Heart right ventricle (tissue), 16 donors: ENCODE measurements around the gene OGA. TPM values are rescaled to one million over a fixed set of nuclear protein-coding genes. Genes with fewer than 3 reads are reported as not detected.
A peak's percentile ranks its signal among the peaks of the same experiment; 100 is the strongest.

Source experiments
- ATAC-seq, 8 donors: fragments of 200-7000 bp; cut with Tn5 transposase; one replicate each; pipeline ENCODE4 v1.9.1; 2020; ENCODE audit warnings: mild to moderate bottlenecking in 8 of 8, moderate library complexity in 8 of 8, moderate number of reproducible peaks in 1 of 8
- DNase-seq, 2 donors: peaks; one replicate each; pipeline ENCODE4 v3.0.0-alpha.2; 2020
- H3K27ac ChIP-seq, 10 donors: fragments of 200-600 bp; sonication (generic) in 2 of 10; one replicate each; pipeline versions ENCODE4 v1.5.0 to v1.8.0; 2020 to 2022; ENCODE audit warnings: mild to moderate bottlenecking in 3 of 10
- H3K27me3 ChIP-seq, 7 donors: fragments of 200-600 bp; one replicate each; pipeline ENCODE4 v1.8.0; 2021 to 2022; ENCODE audit warnings: mild to moderate bottlenecking in 2 of 7
- H3K36me3 ChIP-seq, 9 donors: fragments of 200-600 bp; sonication (generic) in 1 of 9; one replicate each; pipeline versions ENCODE4 v1.5.0 to v1.8.0; 2020 to 2022; ENCODE audit warnings: mild to moderate bottlenecking in 2 of 9
- H3K4me1 ChIP-seq, 9 donors: fragments of 200-600 bp; sonication (generic) in 1 of 9; one replicate each; pipeline versions ENCODE4 v1.5.0 to v1.8.0; 2020 to 2022; ENCODE audit warnings: mild to moderate bottlenecking in 4 of 9
- H3K4me3 ChIP-seq, 10 donors: fragments of 200-600 bp; sonication (generic) in 2 of 10; one replicate each; pipeline versions ENCODE4 v1.5.0 to v1.8.0; 2020 to 2022; ENCODE audit warnings: mild to moderate bottlenecking in 7 of 10, moderate library complexity in 2 of 10
- H3K9me3 ChIP-seq, 11 donors: fragments of 200-600 bp in 10 of 11; sonication (generic) in 2 of 11; one replicate each; pipeline versions ENCODE4 v1.5.0 to v1.8.0; 2013 to 2022; ENCODE audit warnings: mild to moderate bottlenecking in 2 of 11, control low read depth in 1 of 11, moderate library complexity in 1 of 11
- CTCF ChIP-seq, 9 donors: fragments of 200-600 bp; sonication (generic) in 2 of 9; IDR thresholded peaks; one replicate each; pipeline versions ENCODE4 v1.5.0 to v1.8.0; 2021 to 2022; ENCODE audit warnings: antibody characterized with exemption in 9 of 9, mild to moderate bottlenecking in 5 of 9, moderate library complexity in 1 of 9
- WGBS, 2 donors: extraction: QIAGEN DNeasy Blood & Tissue Kit; methylation state at CpG; one replicate each; pipeline ENCODE4 v1.1.7; 2013; ENCODE audit warnings: inconsistent platforms in 1 of 2; 5-methylcytosine and 5-hydroxymethylcytosine counted together
- intact Hi-C, 10 donors: fragments of 100-400 bp; cut with DNase I; formaldehyde crosslinking; loops; one replicate each; pipeline versions ENCODE4 v1.11.1 to v1.14.2; 2022
- long read RNA-seq, 3 donors: library from polyadenylated mRNA; unstranded; transcript quantifications; one replicate each; pipeline ENCODE4 v2.0.0, GENCODE V29; 2020 to 2021
- polyA plus RNA-seq, 2 donors: library from polyadenylated mRNA; stranded (reverse); fragments of 200-250 nt; gene quantifications; one replicate each; pipeline ENCODE4 v1.2.3, GENCODE V29; 2013
- total RNA-seq, 10 donors: library from RNA; stranded (reverse); fragmentation: NEBNext Ultra II Directional in 3 of 10; extraction: Animal tissue kit (Norgen Biotek cat#: 25700) in 3 of 10; gene quantifications; one replicate each; pipeline versions ENCODE4 v1.2.1 to v1.2.4, GENCODE V29; 2021 to 2023
- donor health status: Arrhythmogenic right ventricular cardiomyopathy.
- donor health status: ischemic (EF 13 %, LVEDD 7.1; RV severe dilation, severe dysfunction).
- donor health status: healthy with polysubstance abuse.
- donor health status: DM: no; HTN: yes; CAD: no.
- donor health status: DM: no; HTN: no; CAD: no.
- donor health status: ischemic (EF 25% LVEDD 6.9; RV normal size, moderate dysfunction).
- donor health status: ischemic (EF 25% LVEDD 5.7; RV mildly dilated, moderate dysfunction).
- donor health status: healthy.
- donor health status: DM: yes; HTN: yes; CAD: no.
- donor health status: Ischemic cardiomyopathy.
- donor health status: ischemic (EF 35%, LVEDD 5.7; RV mildly dilated, moderate dysfunction).
- donor health status: nonischemic (EF 11% LVEDD 7.7; RV severe dilation, severe dysfunction).
- donor health status: DM: yes; HTN: yes; CAD: no.
- donor health status: PGD.
- donor health status: ischemic (EF 29% LVEDD 5.4; RV normal size, mild dysfunction).
- donor health status: nonischemic (EF 23%, LVEDD 6.1; RV moderate dilation, normal function).

OGA gene
- total RNA-seq = 100 to 1,000 TPM in 7 of 10 donors, 10 to 100 TPM in 3; 65.6 to 146 (median 119) TPM
- 10 to 100 TPM; 28.7 to 74.3 TPM for polyA plus RNA-seq
- long read RNA-seq, donor 1, full-length matches to known transcripts = 34 of 79 reads
- long read RNA-seq, donor 1, partial matches to known transcripts = 32 of 79 reads
- long read RNA-seq, donor 1, other reads (novel, unspliced or antisense) = 13 of 79 reads
- long read RNA-seq, donor 2, full-length matches to known transcripts = 37 of 67 reads
- long read RNA-seq, donor 2, partial matches to known transcripts = 16 of 67 reads
- long read RNA-seq, donor 2, other reads (novel, unspliced or antisense) = 14 of 67 reads
- long read RNA-seq, donor 3, full-length matches to known transcripts = 11 of 56 reads
- long read RNA-seq, donor 3, partial matches to known transcripts = 37 of 56 reads
- long read RNA-seq, donor 3, other reads (novel, unspliced or antisense) = 8 of 56 reads

DNA sequence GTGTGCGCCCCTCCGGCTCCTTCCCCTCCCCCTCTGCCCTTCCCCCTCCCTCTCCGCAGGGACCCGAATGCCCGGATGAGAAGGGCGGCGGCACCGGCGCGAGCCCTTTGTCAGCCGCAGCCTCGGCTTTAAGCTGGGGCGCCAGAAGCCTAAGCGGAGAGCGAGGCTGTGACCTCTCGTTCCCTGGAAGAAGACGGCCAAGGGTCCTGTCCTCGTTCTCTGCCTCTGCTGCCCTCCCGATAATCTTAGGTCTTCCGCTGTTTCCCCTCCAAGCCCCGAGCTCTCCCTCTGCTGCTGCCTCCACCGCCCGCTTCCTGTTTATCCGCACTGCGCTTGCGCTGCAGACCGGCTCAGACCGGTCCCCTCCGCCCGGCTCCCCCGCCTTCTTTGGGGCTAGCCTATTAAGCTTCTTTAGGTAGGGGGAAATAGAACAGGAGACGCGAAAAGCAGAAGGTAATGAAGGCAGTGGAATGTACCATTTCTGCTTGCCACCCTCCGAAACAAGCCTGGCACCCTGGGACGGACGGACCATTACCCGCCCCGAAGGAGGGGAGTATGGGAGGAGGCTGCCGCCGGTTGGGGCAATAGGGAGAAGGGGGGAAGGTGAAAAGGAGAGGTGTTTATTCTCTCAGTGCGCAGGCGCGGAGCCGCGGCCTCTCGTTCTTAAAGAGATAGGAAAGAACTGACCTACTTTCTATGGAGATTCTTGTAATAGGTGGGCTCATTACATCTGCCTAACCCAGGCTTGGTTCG is at the start of gene OGA:
Gene OGA (minus strand): TSS at position 326 of the 753 bp plus-strand sequence. CDS start 422 bp downstream, outside the sequence.
- 0% methylated on average over 47 of the region's 47 CpGs for WGBS, 2 donors
- no peaks in the 10 kb centered on the region for H3K27me3 ChIP-seq
- H3K4me3 ChIP-seq = peak within 1 kb of the TSS; percentile 82 to 100 (median 96)
- peaks cover 3 to 45% (median 35%) of the 10 kb centered on the region in 9 donors for H3K4me1 ChIP-seq
- H3K27ac ChIP-seq = peak within 1 kb of the TSS; percentile 92 to 98 (median 96)
- H3K36me3 ChIP-seq = peaks cover 0 to 2% (median 0%) of the 10 kb centered on the region in 9 donors
- H3K9me3 ChIP-seq = no peaks in the 10 kb centered on the region
- DNase-seq (peak; percentile 97), ATAC-seq (peak; percentile 92 to 96 (median 95))
- intact Hi-C loops = loop anchor here in 1 of 10 donors (5.0 kb wide), 1 partner anchor 36 kb away; the partner anchor contains the start of gene NPM3
- no peak for TF ChIP-seq CTCF (IDR thresholded peaks at IDR 0.05)

DNA sequence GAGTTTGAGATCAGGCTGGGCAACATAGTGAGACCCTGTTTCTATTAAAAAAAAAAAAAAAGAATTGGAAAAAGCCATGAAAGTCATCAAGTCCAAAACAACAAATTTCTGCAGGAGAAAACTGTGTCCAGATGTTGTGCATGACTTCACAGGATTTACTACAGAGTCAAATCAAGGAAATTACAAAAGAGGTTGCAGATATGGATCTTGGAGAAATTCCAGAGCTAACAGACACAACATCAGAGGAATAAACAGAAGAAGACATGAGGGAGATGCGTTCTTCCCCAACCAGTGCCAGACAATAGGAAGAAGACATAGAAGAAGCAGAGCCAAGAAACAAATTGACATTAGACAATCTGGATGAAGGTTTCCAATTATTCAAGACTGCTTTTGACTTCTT is 49.7 kb upstream of the OGA start:
- DNase-seq (no peak), ATAC-seq (no peak)
- Histone ChIP-seq H3K36me3 (peaks cover 0 to 14% (median 5%) of the 10 kb centered on the region in 9 donors), H3K9me3 (no peaks in the 10 kb centered on the region), H3K27ac (no peak overlapping the region), H3K27me3 (no peaks in the 10 kb centered on the region), H3K4me3 (no peak overlapping the region), H3K4me1 (no peaks in the 10 kb centered on the region)
- TF ChIP-seq CTCF (IDR thresholded peaks at IDR 0.05) = no peak
- intact Hi-C loops = no loop called here
- WGBS, 2 donors = 49 to 64% methylated on average over 1 of the region's 1 CpG

- intact Hi-C loops = loop anchor here in 1 of 10 donors (2.0 kb wide), 1 partner anchor 27 kb away; no protein-coding TSS in a partner anchor
- TF ChIP-seq CTCF (IDR thresholded peaks at IDR 0.05) = no peak
- Histone ChIP-seq H3K27me3 (no peaks in the 10 kb centered on the region), H3K4me3 (no peak overlapping the region), H3K36me3 (peaks cover 0 to 23% (median 4%) of the 10 kb centered on the region in 9 donors), H3K4me1 (peaks cover 3 to 44% (median 38%) of the 10 kb centered on the region in 9 donors), H3K9me3 (peaks cover 0 to 15% (median 8%) of the 10 kb centered on the region in 11 donors), H3K27ac (peak overlapping the region in 9 of 10 donors; percentile 0 to 64 (median 44))
- DNase-seq (no peak), ATAC-seq (peak in 5 of 8 donors; percentile 39 to 90 (median 46))
- 55 to 75% methylated on average over 2 of the region's 2 CpGs for WGBS, 2 donors
These were observed 41.3 kb upstream of the OGA start for GRCh38 chr10:101859530-101859929.
